ENCODE results near the gene HINT1.

HINT1 gene

DNA sequence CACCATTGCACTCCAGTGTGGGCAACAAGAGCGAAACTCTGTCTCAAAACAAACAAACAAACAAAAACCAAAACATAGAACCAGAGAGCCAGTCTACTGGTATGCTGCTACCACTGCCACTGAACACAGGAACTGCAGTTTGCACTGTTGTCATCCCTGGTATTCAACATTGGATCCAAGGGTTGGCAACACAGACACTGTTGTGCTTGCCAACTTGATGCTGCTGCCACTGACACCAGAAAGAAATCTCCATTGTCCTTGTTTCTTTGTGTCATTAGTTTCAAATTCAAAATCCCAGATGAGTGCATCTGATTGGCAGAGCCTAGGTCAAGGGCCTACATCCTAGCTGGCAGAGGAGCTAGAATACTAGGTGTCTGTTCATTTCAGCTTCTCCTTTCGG lies 16.2 kb downstream of the HINT1 start:
- Histone ChIP-seq H4K8ac (ENCODE audit: low read depth, low read length) (no peak overlapping the region), H3K14ac (ENCODE audit: low read length) (no peak overlapping the region), H3K4ac (ENCODE audit: low read length) (no peak overlapping the region), H3K4me3 (ENCODE audit: low read length in 2 of 2) (no peak overlapping the region), H3K18ac (ENCODE audit: low read length) (no peak overlapping the region), H4K91ac (ENCODE audit: low read depth, low read length, poor library complexity) (no peak overlapping the region), H2BK15ac (ENCODE audit: low read length) (no peak overlapping the region), H2BK5ac (ENCODE audit: low read length) (no peak overlapping the region), H3K36me3 (replicated peaks in 1 of 2; ENCODE audit: control insufficient read depth in 2 of 2, insufficient read depth in 2 of 2, low read length in 2 of 2) (no peaks in the 10 kb centered on the region), H3K9me3 (replicated peaks in 1 of 2; ENCODE audit: control insufficient read depth in 2 of 2, insufficient read depth in 1 of 2, low read depth in 1 of 2, low read length in 2 of 2) (no peaks in the 10 kb centered on the region), H3K23ac (ENCODE audit: low read depth, low read length, poor library complexity) (no peak overlapping the region), H2BK120ac (ENCODE audit: low read depth, low read length) (no peak overlapping the region), H2BK12ac (ENCODE audit: low read length) (no peak overlapping the region), H3K79me1 (ENCODE audit: low read depth, low read length) (no peaks in the 10 kb centered on the region), H3K4me2 (ENCODE audit: insufficient read depth, low read length, poor library complexity, severe bottlenecking) (no peak overlapping the region), H3K9ac (ENCODE audit: low read depth, low read length, poor library complexity) (no peak overlapping the region), H3K4me1 (ENCODE audit: control insufficient read depth in 2 of 2, insufficient read depth in 1 of 2, low read depth in 1 of 2, low read length in 2 of 2) (no peaks in the 10 kb centered on the region), H3K27me3 (ENCODE audit: control insufficient read depth in 3 of 3, insufficient read depth in 3 of 3, low read depth in 1 of 3, low read length in 3 of 3) (no peaks in the 10 kb centered on the region), H3K27ac (replicated peaks; ENCODE audit: low read length) (no peak overlapping the region), H2AK5ac (ENCODE audit: low read depth, low read length) (no peak overlapping the region), H2AFZ (ENCODE audit: low read length) (no peak overlapping the region)
- no peak for DNase-seq (ENCODE audit: low spot score)
- WGBS, 2 donors (ENCODE audit: extremely low coverage in 2 of 2, insufficient read length in 2 of 2, insufficient replicate concordance in 1 of 2), result no CpG with 5 or more reads among the region's 2 CpGs

- Histone ChIP-seq H3K79me1 (ENCODE audit: low read depth, low read length) (no peaks in the 10 kb centered on the region), H4K8ac (ENCODE audit: low read depth, low read length) (no peak overlapping the region), H2BK120ac (ENCODE audit: low read depth, low read length) (no peak overlapping the region), H3K9me3 (replicated peaks in 1 of 2; ENCODE audit: control insufficient read depth in 2 of 2, insufficient read depth in 1 of 2, low read depth in 1 of 2, low read length in 2 of 2) (no peaks in the 10 kb centered on the region), H3K4me2 (ENCODE audit: insufficient read depth, low read length, poor library complexity, severe bottlenecking) (no peak overlapping the region), H2BK5ac (ENCODE audit: low read length) (no peak overlapping the region), H3K14ac (ENCODE audit: low read length) (no peak overlapping the region), H3K4me1 (ENCODE audit: control insufficient read depth in 2 of 2, insufficient read depth in 1 of 2, low read depth in 1 of 2, low read length in 2 of 2) (no peaks in the 10 kb centered on the region), H2BK12ac (ENCODE audit: low read length) (no peak overlapping the region), H2AFZ (ENCODE audit: low read length) (no peak overlapping the region), H3K27ac (replicated peaks; ENCODE audit: low read length) (no peak overlapping the region), H3K23ac (ENCODE audit: low read depth, low read length, poor library complexity) (no peak overlapping the region), H3K4ac (ENCODE audit: low read length) (no peak overlapping the region), H2BK15ac (ENCODE audit: low read length) (no peak overlapping the region), H2AK5ac (ENCODE audit: low read depth, low read length) (no peak overlapping the region), H3K36me3 (replicated peaks in 1 of 2; ENCODE audit: control insufficient read depth in 2 of 2, insufficient read depth in 2 of 2, low read length in 2 of 2) (no peaks in the 10 kb centered on the region), H3K18ac (ENCODE audit: low read length) (no peak overlapping the region), H3K27me3 (ENCODE audit: control insufficient read depth in 3 of 3, insufficient read depth in 3 of 3, low read depth in 1 of 3, low read length in 3 of 3) (no peaks in the 10 kb centered on the region), H4K91ac (ENCODE audit: low read depth, low read length, poor library complexity) (no peak overlapping the region), H3K4me3 (ENCODE audit: low read length in 2 of 2) (no peak overlapping the region), H3K9ac (ENCODE audit: low read depth, low read length, poor library complexity) (no peak overlapping the region)
- DNase-seq (ENCODE audit: low spot score), result no peak
These were observed 17.8 kb downstream of the HINT1 start for GRCh38 chr5:131147258-131147657.

DNA sequence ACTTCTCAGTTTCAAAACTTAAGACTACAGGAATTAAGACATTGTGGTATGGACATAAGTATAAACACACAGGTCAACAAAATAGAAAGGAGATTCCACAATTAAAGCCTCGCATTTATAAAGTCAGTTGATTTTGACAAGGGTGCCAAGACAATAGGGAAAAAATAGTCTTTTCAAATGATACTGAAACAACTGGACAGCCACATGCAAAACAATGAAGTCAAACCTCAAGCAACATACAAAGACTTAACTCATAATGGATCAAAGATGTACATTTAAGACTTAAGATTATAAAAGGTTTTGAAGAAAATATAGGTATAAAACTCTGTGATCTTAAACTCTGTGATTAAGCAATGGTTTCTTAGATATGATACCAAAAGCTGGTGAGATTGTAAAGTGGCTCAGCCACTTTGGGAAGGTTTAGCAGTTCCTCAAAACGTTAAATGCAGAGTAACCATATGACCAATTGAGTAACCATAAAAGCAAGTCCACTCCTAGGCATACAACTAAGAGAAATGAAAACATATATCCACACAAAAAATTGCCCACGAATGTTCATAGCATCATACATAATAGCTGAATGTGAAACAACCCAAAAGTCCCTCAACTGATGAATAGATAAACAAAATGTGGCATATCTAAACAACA lies 22.0 kb downstream of the HINT1 start:
- Histone ChIP-seq H3K79me1 (ENCODE audit: low read depth, low read length) (no peaks in the 10 kb centered on the region), H3K9me3 (replicated peaks in 1 of 2; ENCODE audit: control insufficient read depth in 2 of 2, insufficient read depth in 1 of 2, low read depth in 1 of 2, low read length in 2 of 2) (peaks cover 0 to 2% of the 10 kb centered on the region in 2 donors), H2AFZ (ENCODE audit: low read length) (no peak overlapping the region), H2BK12ac (ENCODE audit: low read length) (no peak overlapping the region), H3K4me3 (ENCODE audit: low read length in 2 of 2) (no peak overlapping the region), H2BK120ac (ENCODE audit: low read depth, low read length) (no peak overlapping the region), H3K27ac (replicated peaks; ENCODE audit: low read length) (no peak overlapping the region), H3K14ac (ENCODE audit: low read length) (no peak overlapping the region), H3K23ac (ENCODE audit: low read depth, low read length, poor library complexity) (no peak overlapping the region), H4K91ac (ENCODE audit: low read depth, low read length, poor library complexity) (no peak overlapping the region), H3K4me2 (ENCODE audit: insufficient read depth, low read length, poor library complexity, severe bottlenecking) (no peak overlapping the region), H4K8ac (ENCODE audit: low read depth, low read length) (no peak overlapping the region), H3K36me3 (replicated peaks in 1 of 2; ENCODE audit: control insufficient read depth in 2 of 2, insufficient read depth in 2 of 2, low read length in 2 of 2) (no peaks in the 10 kb centered on the region), H3K27me3 (ENCODE audit: control insufficient read depth in 3 of 3, insufficient read depth in 3 of 3, low read depth in 1 of 3, low read length in 3 of 3) (no peaks in the 10 kb centered on the region), H3K18ac (ENCODE audit: low read length) (no peak overlapping the region), H2BK5ac (ENCODE audit: low read length) (no peak overlapping the region), H3K4me1 (ENCODE audit: control insufficient read depth in 2 of 2, insufficient read depth in 1 of 2, low read depth in 1 of 2, low read length in 2 of 2) (no peaks in the 10 kb centered on the region), H2BK15ac (ENCODE audit: low read length) (no peak overlapping the region), H3K9ac (ENCODE audit: low read depth, low read length, poor library complexity) (no peak overlapping the region), H3K4ac (ENCODE audit: low read length) (no peak overlapping the region), H2AK5ac (ENCODE audit: low read depth, low read length) (no peak overlapping the region)
- no peak for DNase-seq (ENCODE audit: low spot score)
- WGBS, 2 donors (ENCODE audit: extremely low coverage in 2 of 2, insufficient read length in 2 of 2, insufficient replicate concordance in 1 of 2), result no CpG with 5 or more reads among the region's 3 CpGs

GRCh38 chr5:131139321-131139720 lies 25.7 kb downstream of the HINT1 start:
- Histone ChIP-seq H3K36me3 (replicated peaks in 1 of 2; ENCODE audit: control insufficient read depth in 2 of 2, insufficient read depth in 2 of 2, low read length in 2 of 2) (no peaks in the 10 kb centered on the region), H2BK12ac (ENCODE audit: low read length) (no peak overlapping the region)

More at GRCh38 chr5:131139321-131139720, 25.7 kb downstream of the HINT1 start:
- H2BK5ac ChIP-seq (ENCODE audit: low read length), result no peak overlapping the region
- H2AFZ ChIP-seq (ENCODE audit: low read length), result no peak overlapping the region
- H2AK5ac ChIP-seq (ENCODE audit: low read depth, low read length), result no peak overlapping the region
- no peak overlapping the region for H3K4ac ChIP-seq (ENCODE audit: low read length)
- no peak overlapping the region for H3K14ac ChIP-seq (ENCODE audit: low read length)
- no peak for DNase-seq (ENCODE audit: low spot score)
- no peak overlapping the region for H3K4me2 ChIP-seq (ENCODE audit: insufficient read depth, low read length, poor library complexity, severe bottlenecking)
- no peaks in the 10 kb centered on the region for H3K79me1 ChIP-seq (ENCODE audit: low read depth, low read length)
- no peaks in the 10 kb centered on the region for H3K4me1 ChIP-seq (ENCODE audit: control insufficient read depth in 2 of 2, insufficient read depth in 1 of 2, low read depth in 1 of 2, low read length in 2 of 2)
- H3K27me3 ChIP-seq (ENCODE audit: control insufficient read depth in 3 of 3, insufficient read depth in 3 of 3, low read depth in 1 of 3, low read length in 3 of 3), result no peaks in the 10 kb centered on the region
- H3K23ac ChIP-seq (ENCODE audit: low read depth, low read length, poor library complexity), result no peak overlapping the region
- H4K91ac ChIP-seq (ENCODE audit: low read depth, low read length, poor library complexity), result no peak overlapping the region
- H2BK120ac ChIP-seq (ENCODE audit: low read depth, low read length), result no peak overlapping the region
- H4K8ac ChIP-seq (ENCODE audit: low read depth, low read length), result no peak overlapping the region
- H3K9ac ChIP-seq (ENCODE audit: low read depth, low read length, poor library complexity), result no peak overlapping the region
- no peak overlapping the region for H3K18ac ChIP-seq (ENCODE audit: low read length)
- no CpG with 5 or more reads among the region's 2 CpGs for WGBS, 2 donors (ENCODE audit: extremely low coverage in 2 of 2, insufficient read length in 2 of 2, insufficient replicate concordance in 1 of 2)
- H3K9me3 ChIP-seq (replicated peaks in 1 of 2; ENCODE audit: control insufficient read depth in 2 of 2, insufficient read depth in 1 of 2, low read depth in 1 of 2, low read length in 2 of 2), result peaks cover 0 to 2% of the 10 kb centered on the region in 2 donors
- H3K4me3 ChIP-seq (ENCODE audit: low read length in 2 of 2), result no peak overlapping the region
- no peak overlapping the region for H3K27ac ChIP-seq (replicated peaks; ENCODE audit: low read length)
- H2BK15ac ChIP-seq (ENCODE audit: low read length), result no peak overlapping the region
